ENCODE data around the gene PKMYT1. TPM values are rescaled to one million over a fixed set of nuclear protein-coding genes. Genes with fewer than 3 reads are reported as not detected.

The PKMYT1 gene
- total and polyA plus RNA-seq, 11 donors, result 0.72 to 11.9 (median 1.2) TPM

- peaks cover 0 to 12% (median 6%) of the 10 kb centered on the region in 9 donors for H3K36me3 ChIP-seq
- H3K4me3 ChIP-seq, result no peak overlapping the region
- peak in 1 of 5 donors; percentile 55 for DNase-seq
- WGBS, 4 donors, result 48 to 58% (median 55%) methylated on average over 24 to 31 of the region's 31 CpGs
- no peaks in the 10 kb centered on the region for H3K4me1 ChIP-seq
- ATAC-seq, result no peak
- no peak for TF ChIP-seq CTCF (IDR thresholded peaks at IDR 0.05)
- no peak for TF ChIP-seq POLR2A (IDR thresholded peaks at IDR 0.05)
- intact Hi-C loops (cut with DNase I), result no loop called here
- no peaks in the 10 kb centered on the region for H3K9me3 ChIP-seq
- H3K27ac ChIP-seq, result no peak overlapping the region
- peaks cover 8 to 52% (median 21%) of the 10 kb centered on the region in 9 donors for H3K27me3 ChIP-seq
These were observed 26.3 kb downstream of the PKMYT1 start for GRCh38 chr16:2953706-2954627.

- DNase-seq (peak in 2 of 5 donors; percentile 25 to 47), ATAC-seq (peak in 3 of 4 donors; percentile 35 to 57 (median 43))
- 59 to 72% (median 67%) methylated on average over 9 to 11 of the region's 11 CpGs for WGBS, 4 donors
- H3K4me3 ChIP-seq, result no peak overlapping the region
- peaks cover 0 to 18% (median 13%) of the 10 kb centered on the region in 9 donors for H3K36me3 ChIP-seq
- H3K27ac ChIP-seq, result no peak overlapping the region
- intact Hi-C loops (cut with DNase I), result no loop called here
- no peaks in the 10 kb centered on the region for H3K4me1 ChIP-seq
- TF ChIP-seq POLR2A (IDR thresholded peaks at IDR 0.05) (no peak), CTCF (IDR thresholded peaks at IDR 0.05) (no peak)
- peaks cover 0 to 39% (median 21%) of the 10 kb centered on the region in 9 donors for H3K27me3 ChIP-seq
- no peaks in the 10 kb centered on the region for H3K9me3 ChIP-seq
These were observed 27.6 kb downstream of the PKMYT1 start for GRCh38 chr16:2952679-2953078.

- DNase-seq, result no peak
- Histone ChIP-seq H3K4me3 (no peak overlapping the region), H3K27me3 (peaks cover 0 to 20% (median 10%) of the 10 kb centered on the region in 9 donors), H3K4me1 (no peaks in the 10 kb centered on the region), H3K9me3 (no peaks in the 10 kb centered on the region), H3K27ac (no peak overlapping the region), H3K36me3 (peaks cover 0 to 31% (median 23%) of the 10 kb centered on the region in 9 donors)
- TF ChIP-seq POLR2A (IDR thresholded peaks at IDR 0.05), result no peak
- no peak for TF ChIP-seq CTCF (IDR thresholded peaks at IDR 0.05)
- no peak for ATAC-seq
- intact Hi-C loops (cut with DNase I), result no loop called here
- 88 to 97% (median 91%) methylated on average over 6 to 16 of the region's 16 CpGs for WGBS, 4 donors
These were observed 29.5 kb downstream of the PKMYT1 start for GRCh38 chr16:2950773-2951172.

GRCh38 chr16:2950353-2950724, 29.9 kb downstream of the PKMYT1 start:
- ATAC-seq (no peak), DNase-seq (no peak)
- intact Hi-C loops (cut with DNase I), result no loop called here
- Histone ChIP-seq H3K36me3 (peaks cover 0 to 31% (median 23%) of the 10 kb centered on the region in 9 donors), H3K27me3 (peaks cover 0 to 16% (median 6%) of the 10 kb centered on the region in 9 donors), H3K27ac (no peak overlapping the region), H3K4me3 (no peak overlapping the region), H3K9me3 (no peaks in the 10 kb centered on the region), H3K4me1 (no peaks in the 10 kb centered on the region)
- 91 to 97% (median 95%) methylated on average over 10 to 13 of the region's 13 CpGs for WGBS, 4 donors
- TF ChIP-seq CTCF (IDR thresholded peaks at IDR 0.05) (no peak), POLR2A (IDR thresholded peaks at IDR 0.05) (no peak)
